HFFc6 (cell line): ENCODE results near the gene CD4. TPM values are rescaled to one million over a fixed set of nuclear protein-coding genes. Genes with fewer than 3 reads are reported as not detected.

Source experiments
- DNase-seq: peaks from one replicate; pipeline ENCODE4 v3.0.0-alpha.2; 2018
- H3K27ac Mint-ChIP-seq: 2 replicates; pipeline ENCODE4 v1.8.0; 2020; ENCODE audit warnings: mild to moderate bottlenecking, mixed read lengths
- H3K27me3 Mint-ChIP-seq: 2 replicates; pipeline ENCODE4 v1.8.0; 2021; ENCODE audit warnings: mild to moderate bottlenecking, moderate library complexity, mixed read lengths; ENCODE audit not compliant: insufficient read depth
- H3K36me3 Mint-ChIP-seq: 2 replicates; pipeline ENCODE4 v1.8.0; 2021; ENCODE audit warnings: low read depth, mixed read lengths
- H3K4me1 Mint-ChIP-seq: 2 replicates; pipeline ENCODE4 v1.8.0; 2020; ENCODE audit warnings: low read depth, mixed read lengths
- H3K4me3 Mint-ChIP-seq: 2 replicates; pipeline ENCODE4 v1.8.0; 2020; ENCODE audit warnings: mild to moderate bottlenecking, moderate library complexity, mixed read lengths
- H3K9me3 Mint-ChIP-seq: 2 replicates; pipeline ENCODE4 v1.8.0; 2020; ENCODE audit warnings: mild to moderate bottlenecking, mixed read lengths
- total RNA-seq, 6 experiments: library from RNA; stranded (reverse); fragmentation: NEBNext Ultra II Directional; extraction: Animal tissue kit (Norgen Biotek cat#: 25700); gene quantifications; 2 replicates in 1 of 6; 3 replicates in 5 of 6; pipeline ENCODE4 v1.2.3, GENCODE V29; 2021
- TF ChIP-seq, protein P1 (sequence below): fragments of 200-600 bp; sonication (generic); IDR thresholded peaks from 2 replicates; pipeline ENCODE4 v1.5.0; 2021; ENCODE audit warnings: antibody characterized with exemption, mild to moderate bottlenecking

Gene CD4
- total RNA-seq, 6 experiments from 2014 or later: 0.11 to 0.25 (median 0.11) TPM; not detected in 3

GRCh38 chr12:6770094-6770493, 19.2 kb upstream of the CD4 start:
- Mint-ChIP-seq H3K4me1 (peaks cover 38% of the 10 kb centered on the region), H3K4me3 (no peak overlapping the region), H3K27me3 (peaks cover 8% of the 10 kb centered on the region; the same call in 1 of the 2 replicates), H3K9me3 (no peaks in the 10 kb centered on the region), H3K36me3 (peaks cover 5% of the 10 kb centered on the region), H3K27ac (no peak overlapping the region)
- no peak for DNase-seq
- TF ChIP-seq, protein P1, sequence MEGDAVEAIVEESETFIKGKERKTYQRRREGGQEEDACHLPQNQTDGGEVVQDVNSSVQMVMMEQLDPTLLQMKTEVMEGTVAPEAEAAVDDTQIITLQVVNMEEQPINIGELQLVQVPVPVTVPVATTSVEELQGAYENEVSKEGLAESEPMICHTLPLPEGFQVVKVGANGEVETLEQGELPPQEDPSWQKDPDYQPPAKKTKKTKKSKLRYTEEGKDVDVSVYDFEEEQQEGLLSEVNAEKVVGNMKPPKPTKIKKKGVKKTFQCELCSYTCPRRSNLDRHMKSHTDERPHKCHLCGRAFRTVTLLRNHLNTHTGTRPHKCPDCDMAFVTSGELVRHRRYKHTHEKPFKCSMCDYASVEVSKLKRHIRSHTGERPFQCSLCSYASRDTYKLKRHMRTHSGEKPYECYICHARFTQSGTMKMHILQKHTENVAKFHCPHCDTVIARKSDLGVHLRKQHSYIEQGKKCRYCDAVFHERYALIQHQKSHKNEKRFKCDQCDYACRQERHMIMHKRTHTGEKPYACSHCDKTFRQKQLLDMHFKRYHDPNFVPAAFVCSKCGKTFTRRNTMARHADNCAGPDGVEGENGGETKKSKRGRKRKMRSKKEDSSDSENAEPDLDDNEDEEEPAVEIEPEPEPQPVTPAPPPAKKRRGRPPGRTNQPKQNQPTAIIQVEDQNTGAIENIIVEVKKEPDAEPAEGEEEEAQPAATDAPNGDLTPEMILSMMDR: no peak

GRCh38 chr12:6770600-6770999, 18.7 kb upstream of the CD4 start:
- H3K27ac Mint-ChIP-seq: no peak overlapping the region; the same call in 1 of the 2 replicates
- DNase-seq: no peak
- H3K4me1 Mint-ChIP-seq: peaks cover 32% of the 10 kb centered on the region
- H3K9me3 Mint-ChIP-seq: no peaks in the 10 kb centered on the region
- TF ChIP-seq, protein P1: no peak
- H3K27me3 Mint-ChIP-seq: peaks cover 9% of the 10 kb centered on the region; the same call in 1 of the 2 replicates
- H3K36me3 Mint-ChIP-seq: peaks cover 5% of the 10 kb centered on the region
- no peak overlapping the region for H3K4me3 Mint-ChIP-seq

- Mint-ChIP-seq H3K4me1 (peaks cover 29% of the 10 kb centered on the region), H3K27ac (no peak overlapping the region; the same call in 1 of the 2 replicates), H3K4me3 (no peak overlapping the region), H3K9me3 (no peaks in the 10 kb centered on the region), H3K27me3 (peaks cover 9% of the 10 kb centered on the region), H3K36me3 (peaks cover 5% of the 10 kb centered on the region)
- no peak for DNase-seq
- TF ChIP-seq, protein P1: no peak
These were observed 18.2 kb upstream of the CD4 start for GRCh38 chr12:6771091-6771495.

DNA sequence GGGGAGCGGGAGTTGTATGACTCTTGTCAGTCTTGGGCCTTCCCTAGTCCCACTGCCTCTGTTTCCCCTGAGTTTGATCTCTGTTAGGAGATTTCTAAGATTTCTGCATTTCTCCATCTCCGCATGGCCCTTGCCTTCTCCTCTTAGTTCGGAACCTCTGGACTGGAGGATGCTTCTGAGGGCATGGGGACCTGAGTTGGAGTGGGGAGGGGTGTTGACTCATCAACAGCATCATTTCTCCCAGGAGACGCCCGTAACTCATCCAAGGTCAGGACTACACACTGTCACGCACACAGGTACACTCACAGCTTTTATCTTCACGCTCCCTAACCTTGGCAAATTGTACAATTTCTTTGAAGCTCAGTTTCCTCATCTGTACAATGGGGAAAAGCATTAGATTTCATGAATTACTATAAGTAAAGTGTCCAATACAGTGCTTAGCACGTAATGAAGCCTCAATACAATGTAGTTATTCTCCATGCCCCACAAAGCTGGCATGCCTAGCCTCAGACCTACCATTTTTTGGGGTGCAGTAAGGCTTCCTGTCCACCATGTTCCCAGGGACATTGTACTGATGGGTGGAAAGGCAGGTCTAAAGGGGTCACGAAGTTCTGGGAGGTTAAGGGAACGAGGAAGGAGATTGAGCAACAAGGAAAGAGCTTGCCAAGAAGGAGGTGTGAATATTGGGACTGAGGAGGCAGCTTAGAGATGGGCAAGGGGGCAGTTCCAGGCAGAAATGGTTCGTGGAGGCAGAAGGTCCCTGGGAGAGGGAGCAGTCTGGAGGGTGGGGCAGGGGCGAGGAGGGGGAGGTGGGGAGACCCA, 17.6 kb upstream of the CD4 start:
- H3K4me3 Mint-ChIP-seq: no peak overlapping the region
- peaks cover 5% of the 10 kb centered on the region for H3K36me3 Mint-ChIP-seq
- H3K4me1 Mint-ChIP-seq: peaks cover 29% of the 10 kb centered on the region
- DNase-seq: no peak
- H3K27me3 Mint-ChIP-seq: peaks cover 9% of the 10 kb centered on the region
- TF ChIP-seq, protein P1: no peak
- no peak overlapping the region for H3K27ac Mint-ChIP-seq
- no peaks in the 10 kb centered on the region for H3K9me3 Mint-ChIP-seq

DNA sequence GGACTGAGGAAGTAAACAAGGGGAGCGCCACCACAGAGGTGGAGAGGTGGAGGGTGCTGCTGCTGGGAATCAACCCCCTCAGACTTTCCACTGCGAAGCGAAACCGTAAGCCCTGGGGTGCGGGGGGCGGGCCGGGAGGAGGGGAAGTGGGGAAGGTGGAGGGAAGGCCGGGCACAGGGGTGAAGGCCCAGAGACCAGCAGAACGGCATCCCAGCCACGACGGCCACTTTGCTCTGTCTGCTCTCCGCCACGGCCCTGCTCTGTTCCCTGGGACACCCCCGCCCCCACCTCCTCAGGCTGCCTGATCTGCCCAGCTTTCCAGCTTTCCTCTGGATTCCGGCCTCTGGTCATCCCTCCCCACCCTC, 17.0 kb upstream of the CD4 start, which contains the start of gene LAG3:
TSS of gene LAG3 (plus strand) at position 190 of the 365 bp plus-strand sequence. CDS start 333 bp downstream, outside the sequence.
- no peak within 1 kb of the TSS for H3K27ac Mint-ChIP-seq
- peaks cover 29% of the 10 kb centered on the region for H3K4me1 Mint-ChIP-seq
- DNase-seq: no peak
- peaks cover 12% of the 10 kb centered on the region for H3K27me3 Mint-ChIP-seq
- H3K9me3 Mint-ChIP-seq: no peaks in the 10 kb centered on the region
- H3K4me3 Mint-ChIP-seq: no peak within 1 kb of the TSS
- TF ChIP-seq, protein P1: no peak
- H3K36me3 Mint-ChIP-seq: peaks cover 5% of the 10 kb centered on the region
